B cell (primary cell): ENCODE results near the gene FEM1B. TPM values are rescaled to one million over a fixed set of nuclear protein-coding genes. Genes with fewer than 3 reads are reported as not detected.

Source experiments
- ATAC-seq: fragments of 200-7000 bp; cut with Tn5 transposase; one replicate; pipeline ENCODE4 v1.10.0; 2021; ENCODE audit warnings: low read depth, mild to moderate bottlenecking, moderate number of reproducible peaks, moderate library complexity
- CTCF ChIA-PET: fragments of 350-600 bp; sonication (Branson Sonifier 250); formaldehyde crosslinking; loops from one replicate; lab custom pipeline; 2021; ENCODE audit warnings: antibody characterized with exemption, inconsistent platforms; lab: Charles Lee
- POLR2A ChIA-PET: fragments of 350-600 bp; sonication (Branson Sonifier 250); formaldehyde crosslinking; loops from one replicate; lab custom pipeline; 2021; ENCODE audit warnings: antibody characterized with exemption; lab: Charles Lee
- DNase-seq: peaks from one replicate; pipeline ENCODE4 v3.0.0; 2013
- H2AFZ ChIP-seq: 2 replicates; pipeline ENCODE4 v1.6.1; 2012; ENCODE audit warnings: mild to moderate bottlenecking, low read depth, low read length; ENCODE audit not compliant: insufficient read depth, poor library complexity, severe bottlenecking
- H3K27ac ChIP-seq, 2 donors: 1 replicate in 1 of 2; 2 replicates in 1 of 2; pipeline ENCODE4 v1.5.1; 2012 to 2013; ENCODE audit warnings: low read length in 2 of 2, mild to moderate bottlenecking in 2 of 2, moderate library complexity in 1 of 2
- H3K27me3 ChIP-seq, 4 experiments: fragments of 200-600 bp in 1 of 4; sonication (generic) in 1 of 4; replicated peaks in 1 of 4; 1 replicate in 2 of 4; 2 replicates in 2 of 4; pipeline versions ENCODE4 v1.6.1 to v1.7.0; 2013 to 2016; ENCODE audit warnings: low read length in 3 of 4, mild to moderate bottlenecking in 2 of 4, mixed read lengths in 1 of 4, moderate library complexity in 1 of 4; ENCODE audit not compliant: insufficient read depth in 4 of 4, control insufficient read depth in 3 of 4; ENCODE audit errors: control extremely low read depth in 1 of 4
- H3K36me3 ChIP-seq, 2 experiments: replicated peaks in 1 of 2; 1 replicate in 1 of 2; 2 replicates in 1 of 2; pipeline versions ENCODE4 v1.6.1 to v1.7.1; 2013; ENCODE audit warnings: low read length in 1 of 2; ENCODE audit not compliant: insufficient read depth in 2 of 2, control insufficient read depth in 1 of 2; ENCODE audit errors: control extremely low read depth in 1 of 2, extremely low read depth in 1 of 2
- H3K4me1 ChIP-seq, 2 donors: fragments of 200-600 bp in 1 of 2; sonication (generic) in 1 of 2; 1 replicate in 1 of 2; 2 replicates in 1 of 2; pipeline versions ENCODE4 v1.5.1 to v1.6.1; 2013 to 2017; ENCODE audit warnings: low read length in 2 of 2; ENCODE audit not compliant: control insufficient read depth in 2 of 2, insufficient read depth in 2 of 2
- H3K4me2 ChIP-seq: replicated peaks from 2 replicates; pipeline ENCODE3; 2012; ENCODE audit warnings: mild to moderate bottlenecking, low read depth, low read length; ENCODE audit not compliant: poor library complexity, severe bottlenecking
- H3K4me3 ChIP-seq, 5 experiments: fragments of 200-600 bp in 1 of 5; sonication (generic) in 1 of 5; 1 replicate in 3 of 5; 2 replicates in 2 of 5; pipeline versions ENCODE4 v1.5.1 to v1.7.0; 2011 to 2016; ENCODE audit warnings: low read length in 4 of 5, mild to moderate bottlenecking in 4 of 5, low read depth in 2 of 5, control low read depth in 1 of 5, moderate library complexity in 1 of 5; ENCODE audit not compliant: insufficient read depth in 1 of 5; ENCODE audit errors: control extremely low read depth in 1 of 5, extremely low read depth in 1 of 5
- H3K79me2 ChIP-seq: fragments of 200-600 bp; sonication (generic); one replicate; pipeline ENCODE4 v1.6.0; 2016; ENCODE audit warnings: low read length; ENCODE audit not compliant: control insufficient read depth, insufficient read depth
- H3K9ac ChIP-seq: fragments of 200-600 bp; sonication (generic); 2 replicates; pipeline ENCODE4 v1.6.1; 2017; ENCODE audit warnings: mild to moderate bottlenecking, low read length, moderate library complexity
- H3K9me3 ChIP-seq, 3 donors: one replicate each; pipeline versions ENCODE4 v1.6.1 to v1.7.1; 2013; ENCODE audit warnings: low read length in 2 of 3; ENCODE audit not compliant: control insufficient read depth in 2 of 3, insufficient read depth in 1 of 3; ENCODE audit errors: control extremely low read depth in 1 of 3
- H4K20me1 ChIP-seq: 2 replicates; pipeline ENCODE4 v1.6.0; 2012; ENCODE audit warnings: mild to moderate bottlenecking, low read length; ENCODE audit not compliant: insufficient read depth, control insufficient read depth, poor library complexity, severe bottlenecking
- H3K27ac Mint-ChIP-seq: one replicate; pipeline ENCODE4 v1.8.0; 2021; ENCODE audit warnings: mixed read lengths
- H3K27me3 Mint-ChIP-seq: one replicate; pipeline ENCODE4 v1.8.0; 2021; ENCODE audit warnings: mixed read lengths
- H3K4me1 Mint-ChIP-seq: one replicate; pipeline ENCODE4 v1.8.0; 2021; ENCODE audit warnings: mixed read lengths
- H3K4me3 Mint-ChIP-seq: one replicate; pipeline ENCODE4 v1.8.0; 2021; ENCODE audit warnings: mixed read lengths
- H3K9me3 Mint-ChIP-seq: one replicate; pipeline ENCODE4 v1.8.0; 2022; ENCODE audit warnings: mixed read lengths; ENCODE audit not compliant: insufficient read depth
- EZH2 ChIP-seq: IDR thresholded peaks from 2 replicates; pipeline ENCODE4 v1.6.1; 2012; ENCODE audit warnings: borderline replicate concordance, low read depth, mild to moderate bottlenecking, moderate library complexity, low read length; ENCODE audit not compliant: insufficient read depth, poor library complexity, severe bottlenecking
- WGBS: methylation state at CpG from one replicate; pipeline ENCODE4 v1.1.5; 2013; ENCODE audit warnings: missing lambda C conversion rate; ENCODE audit not compliant: insufficient coverage; 5-methylcytosine and 5-hydroxymethylcytosine counted together
- intact Hi-C: fragments of 100-400 bp; cut with micrococcal nuclease; formaldehyde crosslinking; loops from one replicate; pipeline ENCODE4 v1.10.0; 2022
- polyA plus RNA-seq: library from polyadenylated mRNA; depleted of rRNA; stranded (reverse); fragments of >200 nt; gene quantifications from 2 replicates; pipeline ENCODE4 v1.2.3, GENCODE V29; 2012
- total RNA-seq, 2 donors: library from RNA; stranded (reverse); fragments of 120-200 nt in 1 of 2; gene quantifications; 1 replicate in 1 of 2; 2 replicates in 1 of 2; pipeline versions ENCODE4 v1.2.3 to v1.2.4, GENCODE V29; 2013 to 2022
- TF ChIP-seq, protein P1 (sequence below): fragments of 200-600 bp; IDR thresholded peaks from one replicate; pipeline ENCODE4 v1.8.0; 2022; ENCODE audit warnings: antibody characterized with exemption, mild to moderate bottlenecking

FEM1B gene
- total and polyA plus RNA-seq, 2 donors (not counting 1 experiment from before 2014, with no cell fraction given), result 13.8 to 52.4 TPM

DNA sequence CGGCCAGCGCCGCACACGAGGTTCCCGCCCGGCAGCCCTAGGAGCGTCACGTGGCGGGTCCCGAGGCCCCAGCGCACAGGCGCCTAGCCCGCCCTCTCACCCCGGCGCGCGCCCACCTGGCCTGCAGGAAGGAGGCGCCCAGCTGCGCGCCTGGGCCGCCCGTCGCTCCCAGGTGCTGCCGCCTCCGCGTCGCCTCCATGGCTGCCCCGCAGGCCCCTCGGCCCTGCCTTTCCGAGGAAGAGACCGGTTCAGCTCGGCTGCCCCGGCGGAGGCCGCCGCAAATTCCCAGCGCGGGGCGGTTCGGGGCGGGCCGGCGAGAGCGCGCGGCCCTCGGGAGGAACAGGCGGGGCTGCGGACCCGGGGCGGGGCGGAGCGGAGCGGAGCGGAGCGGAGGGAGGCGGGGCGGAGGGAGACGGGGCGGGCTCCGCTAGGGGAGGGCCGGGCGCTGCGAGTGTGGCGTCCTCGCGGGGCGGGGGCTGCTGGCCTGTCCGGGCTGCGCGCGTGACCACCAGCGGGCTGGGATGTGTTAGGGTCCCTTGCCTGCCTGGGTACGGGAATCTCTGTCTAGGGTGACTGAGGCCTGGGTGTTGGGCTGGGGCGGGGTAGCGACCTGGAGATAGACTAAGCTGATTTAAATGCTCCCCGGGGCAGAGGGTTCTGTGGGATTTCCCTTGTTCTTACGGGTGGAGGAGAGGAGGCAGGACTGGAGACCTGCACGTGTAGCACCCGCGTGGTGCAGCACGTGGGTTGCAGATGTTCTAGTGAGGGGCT is 48.0 kb upstream of the FEM1B start, which contains the start of gene CLN6:
CLN6 (minus strand) TSS at position 343 of the 771 bp plus-strand sequence; CDS start at position 199, 144 bp downstream.
- Histone ChIP-seq H3K79me2 (peaks cover 53% of the 10 kb centered on the region), H3K36me3 (no peaks in the 10 kb centered on the region), H3K9ac (peak within 1 kb of the TSS; percentile 91), H3K4me1 (peaks cover 23 to 42% of the 10 kb centered on the region in 2 donors), H4K20me1 (peaks cover 8% of the 10 kb centered on the region), H3K4me2 (peak within 1 kb of the TSS; percentile 98), H3K9me3 (no peaks in the 10 kb centered on the region), H3K27ac (peak within 1 kb of the TSS; percentile 60 to 88), H3K4me3 (peak within 1 kb of the TSS; percentile 57 to 76 (median 73)), H3K27me3 (peaks cover 0 to 2% (median 0%) of the 10 kb centered on the region in 4 experiments), H2AFZ (peak within 1 kb of the TSS; percentile 97)
- TF ChIP-seq, protein P1, sequence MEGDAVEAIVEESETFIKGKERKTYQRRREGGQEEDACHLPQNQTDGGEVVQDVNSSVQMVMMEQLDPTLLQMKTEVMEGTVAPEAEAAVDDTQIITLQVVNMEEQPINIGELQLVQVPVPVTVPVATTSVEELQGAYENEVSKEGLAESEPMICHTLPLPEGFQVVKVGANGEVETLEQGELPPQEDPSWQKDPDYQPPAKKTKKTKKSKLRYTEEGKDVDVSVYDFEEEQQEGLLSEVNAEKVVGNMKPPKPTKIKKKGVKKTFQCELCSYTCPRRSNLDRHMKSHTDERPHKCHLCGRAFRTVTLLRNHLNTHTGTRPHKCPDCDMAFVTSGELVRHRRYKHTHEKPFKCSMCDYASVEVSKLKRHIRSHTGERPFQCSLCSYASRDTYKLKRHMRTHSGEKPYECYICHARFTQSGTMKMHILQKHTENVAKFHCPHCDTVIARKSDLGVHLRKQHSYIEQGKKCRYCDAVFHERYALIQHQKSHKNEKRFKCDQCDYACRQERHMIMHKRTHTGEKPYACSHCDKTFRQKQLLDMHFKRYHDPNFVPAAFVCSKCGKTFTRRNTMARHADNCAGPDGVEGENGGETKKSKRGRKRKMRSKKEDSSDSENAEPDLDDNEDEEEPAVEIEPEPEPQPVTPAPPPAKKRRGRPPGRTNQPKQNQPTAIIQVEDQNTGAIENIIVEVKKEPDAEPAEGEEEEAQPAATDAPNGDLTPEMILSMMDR, result no peak
- no peak for TF ChIP-seq EZH2
- intact Hi-C loops, result loop anchor here (1.0 to 5.0 kb wide), 4 partner anchors 48 to 588 kb away; partner anchors contain the start of genes FEM1B, PIAS1 and RNU6-1
- DNase-seq, result peak; percentile 93
- H3K4me3 Mint-ChIP-seq, result peak within 1 kb of the TSS; percentile 96
- no peaks in the 10 kb centered on the region for H3K9me3 Mint-ChIP-seq
- peaks cover 45% of the 10 kb centered on the region for H3K4me1 Mint-ChIP-seq
- no peaks in the 10 kb centered on the region for H3K27me3 Mint-ChIP-seq
- WGBS, result 1% methylated on average over 82 of the region's 82 CpGs
- peak within 1 kb of the TSS; percentile 92 for H3K27ac Mint-ChIP-seq
- ChIA-PET POLR2A (interaction anchor here (2.6 to 3.6 kb wide), 2 partner anchors 48 to 175 kb away, joined by 9 to 26 read pairs; partner anchors contain the start of genes FEM1B and PIAS1), CTCF (interaction anchor here (1.1 kb wide), 1 partner anchor 48 kb away, joined by 6 read pairs; the partner anchor contains the start of gene FEM1B)
- peak; percentile 87 for ATAC-seq
